RWPE2 (cell line): ENCODE data around the gene FGD5.

ENCODE experiments used
- ATAC-seq: fragments of 200-7000 bp; cut with Tn5 transposase; 3 replicates; pipeline ENCODE4 v1.9.1; 2021; ENCODE audit warnings: low read depth
- DNase-seq: peaks from one replicate; pipeline ENCODE4 v3.0.0-alpha.2; 2020; ENCODE audit warnings: low spot score
- H3K27ac ChIP-seq: fragments of 450-650 bp; 2 replicates; pipeline ENCODE4 v1.5.1; 2017; ENCODE audit warnings: mild to moderate bottlenecking; ENCODE audit not compliant: poor library complexity, severe bottlenecking
- H3K27me3 ChIP-seq: fragments of 250-450 bp; sonication (Bioruptor Pico); 2 replicates; pipeline ENCODE4 v1.5.1; 2021; ENCODE audit warnings: mild to moderate bottlenecking, moderate library complexity; ENCODE audit not compliant: insufficient read depth, poor library complexity, severe bottlenecking
- H3K36me3 ChIP-seq: fragments of 250-450 bp; sonication (Bioruptor Pico); 2 replicates; pipeline ENCODE4 v1.5.1; 2020; ENCODE audit warnings: low read depth, mild to moderate bottlenecking, moderate library complexity
- H3K4me1 ChIP-seq: fragments of 250-450 bp; sonication (Bioruptor Pico); 2 replicates; pipeline ENCODE4 v1.5.1; 2021; ENCODE audit warnings: mild to moderate bottlenecking, moderate library complexity; ENCODE audit not compliant: insufficient read depth, poor library complexity, severe bottlenecking
- H3K4me3 ChIP-seq: fragments of 250-450 bp; sonication (Bioruptor Pico); 2 replicates; pipeline ENCODE4 v1.5.1; 2021; ENCODE audit warnings: mild to moderate bottlenecking, moderate library complexity; ENCODE audit not compliant: severe bottlenecking
- H3K9me3 ChIP-seq: fragments of 250-450 bp; sonication (Bioruptor Pico); 2 replicates; pipeline ENCODE4 v1.5.1; 2021; ENCODE audit warnings: mild to moderate bottlenecking, moderate library complexity; ENCODE audit not compliant: severe bottlenecking
- TF ChIP-seq, protein P1 (sequence below): fragments of 450-650 bp; IDR thresholded peaks from one replicate; pipeline ENCODE4 v1.5.1; 2017; ENCODE audit warnings: mild to moderate bottlenecking, moderate library complexity; ENCODE audit not compliant: poor library complexity, severe bottlenecking

The FGD5 gene

GRCh38 chr3:14925729-14926591, 107.2 kb downstream of the FGD5 start:
- no peaks in the 10 kb centered on the region for H3K4me1 ChIP-seq
- DNase-seq = no peak
- no peak overlapping the region for H3K27ac ChIP-seq
- peak; percentile 57; the same call in 2 of the 3 replicates for ATAC-seq
- no peaks in the 10 kb centered on the region for H3K9me3 ChIP-seq
- H3K36me3 ChIP-seq = no peaks in the 10 kb centered on the region
- TF ChIP-seq, protein P1, sequence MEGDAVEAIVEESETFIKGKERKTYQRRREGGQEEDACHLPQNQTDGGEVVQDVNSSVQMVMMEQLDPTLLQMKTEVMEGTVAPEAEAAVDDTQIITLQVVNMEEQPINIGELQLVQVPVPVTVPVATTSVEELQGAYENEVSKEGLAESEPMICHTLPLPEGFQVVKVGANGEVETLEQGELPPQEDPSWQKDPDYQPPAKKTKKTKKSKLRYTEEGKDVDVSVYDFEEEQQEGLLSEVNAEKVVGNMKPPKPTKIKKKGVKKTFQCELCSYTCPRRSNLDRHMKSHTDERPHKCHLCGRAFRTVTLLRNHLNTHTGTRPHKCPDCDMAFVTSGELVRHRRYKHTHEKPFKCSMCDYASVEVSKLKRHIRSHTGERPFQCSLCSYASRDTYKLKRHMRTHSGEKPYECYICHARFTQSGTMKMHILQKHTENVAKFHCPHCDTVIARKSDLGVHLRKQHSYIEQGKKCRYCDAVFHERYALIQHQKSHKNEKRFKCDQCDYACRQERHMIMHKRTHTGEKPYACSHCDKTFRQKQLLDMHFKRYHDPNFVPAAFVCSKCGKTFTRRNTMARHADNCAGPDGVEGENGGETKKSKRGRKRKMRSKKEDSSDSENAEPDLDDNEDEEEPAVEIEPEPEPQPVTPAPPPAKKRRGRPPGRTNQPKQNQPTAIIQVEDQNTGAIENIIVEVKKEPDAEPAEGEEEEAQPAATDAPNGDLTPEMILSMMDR = peak; percentile 84
- no peaks in the 10 kb centered on the region for H3K27me3 ChIP-seq
- H3K4me3 ChIP-seq = no peak overlapping the region

DNA sequence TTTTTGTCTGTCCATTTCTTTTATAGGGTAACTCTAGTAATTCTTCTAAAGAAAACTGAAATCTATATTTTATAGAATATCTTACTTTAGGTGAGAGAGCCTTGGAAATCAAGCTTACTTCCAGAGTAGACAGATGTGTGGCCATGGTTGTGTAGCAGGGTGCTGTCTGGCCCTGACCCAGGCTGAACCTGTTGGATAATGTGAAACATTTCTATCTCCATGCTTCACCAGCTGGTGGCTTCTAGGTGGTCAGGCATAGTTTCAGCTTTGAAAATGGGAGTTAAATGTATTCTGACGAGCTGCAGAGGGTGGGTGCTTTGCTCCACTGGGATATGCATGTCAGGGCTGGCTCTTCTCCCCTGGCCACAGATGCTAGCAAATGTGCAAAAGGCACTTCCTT, 107.8 kb downstream of the FGD5 start:
- TF ChIP-seq, protein P1 = no peak
- Histone ChIP-seq H3K27me3 (no peaks in the 10 kb centered on the region), H3K27ac (no peak overlapping the region), H3K36me3 (no peaks in the 10 kb centered on the region), H3K4me3 (no peak overlapping the region), H3K4me1 (no peaks in the 10 kb centered on the region), H3K9me3 (no peaks in the 10 kb centered on the region)
- ATAC-seq (no peak), DNase-seq (no peak)

GRCh38 chr3:14927308-14927707, 108.5 kb downstream of the FGD5 start:
- Histone ChIP-seq H3K27ac (no peak overlapping the region), H3K4me3 (no peak overlapping the region), H3K4me1 (no peaks in the 10 kb centered on the region), H3K9me3 (no peaks in the 10 kb centered on the region), H3K27me3 (no peaks in the 10 kb centered on the region), H3K36me3 (no peaks in the 10 kb centered on the region)
- TF ChIP-seq, protein P1 = no peak
- DNase-seq (no peak), ATAC-seq (no peak)

DNA sequence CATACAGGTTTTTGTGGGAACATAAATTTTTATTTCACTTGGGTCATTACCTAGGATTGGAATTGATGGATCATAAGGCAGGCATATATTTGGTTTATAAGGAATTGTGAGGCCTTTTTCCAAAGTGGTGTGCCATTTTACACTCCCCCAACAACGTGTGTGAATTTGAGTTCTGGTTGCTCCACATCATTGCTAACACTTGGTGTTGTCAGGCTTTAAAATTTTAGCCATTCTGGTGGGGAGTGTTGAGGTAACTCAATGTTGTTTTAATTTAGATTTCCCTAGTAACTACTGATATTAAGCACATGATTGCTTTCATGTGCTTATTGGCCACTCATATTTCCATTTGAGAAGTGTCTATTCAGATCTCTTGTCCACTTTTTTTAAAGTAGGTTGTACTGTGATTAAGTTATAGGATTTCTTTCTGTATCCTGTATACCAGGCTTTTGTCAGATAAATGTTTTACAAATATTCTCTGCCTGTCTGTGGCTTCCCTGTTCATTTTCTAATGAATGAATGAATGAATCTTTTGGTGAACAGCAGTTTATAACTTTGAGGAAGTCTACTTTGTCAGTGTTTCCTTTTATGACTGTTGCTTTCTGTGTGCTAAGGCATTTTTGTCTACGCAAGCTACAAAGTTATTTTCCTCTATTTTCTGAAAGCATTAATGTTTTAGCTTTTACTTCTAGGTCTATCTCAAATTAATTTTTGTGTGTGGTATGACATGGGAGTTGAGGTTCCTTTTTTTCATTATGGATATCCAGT, 110.7 kb downstream of the FGD5 start:
- TF ChIP-seq, protein P1 = no peak

More for the DNA sequence above, 110.7 kb downstream of the FGD5 start:
- Histone ChIP-seq H3K4me1 (no peaks in the 10 kb centered on the region), H3K27ac (no peak overlapping the region), H3K27me3 (no peaks in the 10 kb centered on the region), H3K9me3 (no peaks in the 10 kb centered on the region), H3K36me3 (no peaks in the 10 kb centered on the region), H3K4me3 (no peak overlapping the region)
- DNase-seq (no peak), ATAC-seq (no peak)
